Stimulated activated effector memory CD8-positive, alpha-beta T cell treated with anti-CD3 and anti-CD28 coated beads, Interleukin-12 subunit alpha, Interleukin-12 subunit beta, amount 100 ng/mL, for 72 hours (primary cell): Measurements from ENCODE around the gene LILRB3.
"Not testable (repeated sequence)": the region's sequence is repeated elsewhere in the genome, so short reads cannot be mapped to it uniquely, and the experiment has no call there.

Experiments used
- ATAC-seq: fragments of 150-1000 bp; cut with Tn5 transposase; 2 replicates; pipeline ENCODE4 v1.10.0; 2021
- DNase-seq, 2 donors: peaks; one replicate each; pipeline ENCODE4 v3.0.0; 2021 to 2022; ENCODE audit warnings: low spot score in 2 of 2
- H3K27ac Mint-ChIP-seq: one replicate; pipeline ENCODE4 v1.8.0; 2022; ENCODE audit warnings: mild to moderate bottlenecking, mixed read lengths
- H3K36me3 Mint-ChIP-seq: one replicate; pipeline ENCODE4 v1.8.0; 2022; ENCODE audit warnings: mild to moderate bottlenecking, mixed read lengths
- H3K4me1 Mint-ChIP-seq: one replicate; pipeline ENCODE4 v1.8.0; 2022; ENCODE audit warnings: mixed read lengths
- H3K4me3 Mint-ChIP-seq: one replicate; pipeline ENCODE4 v1.8.0; 2022; ENCODE audit warnings: mild to moderate bottlenecking, mixed read lengths
- H3K9me3 Mint-ChIP-seq: one replicate; pipeline ENCODE4 v1.8.0; 2022; ENCODE audit warnings: mixed read lengths

Gene LILRB3

DNA sequence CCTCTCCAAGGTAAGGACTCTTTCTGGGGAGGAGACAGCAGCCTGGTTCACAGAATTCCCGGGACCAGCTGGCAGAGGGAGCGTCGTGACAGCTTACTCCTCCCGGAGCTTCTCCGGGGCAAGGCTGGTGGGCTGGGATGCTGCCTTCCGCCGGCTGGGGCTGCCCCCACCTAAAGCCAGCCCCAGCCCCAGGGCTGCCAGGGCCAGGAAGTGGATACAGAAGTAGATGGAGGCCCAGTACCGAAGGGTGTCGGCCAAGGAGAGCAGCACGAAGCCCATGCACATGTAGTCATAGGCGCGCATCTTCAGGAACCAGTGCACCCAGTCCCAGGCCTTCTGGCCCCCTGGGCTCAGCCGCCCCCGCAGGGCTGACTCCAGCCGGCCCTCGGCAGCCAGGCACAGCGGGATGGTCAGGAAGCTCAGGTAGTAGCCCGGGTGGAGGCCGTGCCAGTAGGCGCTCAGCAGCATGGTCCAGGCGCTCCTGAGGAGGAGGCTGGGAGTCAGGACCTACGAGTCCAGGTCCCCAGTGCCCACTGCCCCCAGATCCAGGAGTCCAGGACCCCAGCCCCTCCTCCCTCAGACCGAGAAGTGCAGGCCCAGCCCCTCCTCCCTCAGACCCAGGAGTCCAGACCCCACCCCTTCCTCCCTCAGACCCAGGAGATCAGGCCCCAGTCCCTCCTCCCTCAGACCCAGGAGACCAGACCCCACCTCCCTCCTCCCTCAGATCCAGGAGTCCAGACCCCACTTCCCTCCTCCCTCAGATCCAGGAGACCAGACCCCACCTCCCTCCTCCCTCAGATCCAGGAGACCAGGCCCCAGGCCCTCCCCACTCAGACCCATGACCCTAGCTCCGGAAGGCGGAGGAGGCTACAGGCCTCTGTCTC, 48.6 kb downstream of the LILRB3 start:
- Mint-ChIP-seq H3K4me1 (peaks cover 5% of the 10 kb centered on the region), H3K27ac (peak overlapping the region; percentile 63), H3K36me3 (peaks cover 50% of the 10 kb centered on the region), H3K9me3 (no peaks in the 10 kb centered on the region), H3K4me3 (no peak overlapping the region)
- no peak for ATAC-seq
- DNase-seq, result no peak

GRCh38 chr19:54173359-54173699, 49.5 kb downstream of the LILRB3 start:
- Mint-ChIP-seq H3K36me3 (peaks cover 42% of the 10 kb centered on the region), H3K4me1 (peaks cover 7% of the 10 kb centered on the region), H3K4me3 (no peak overlapping the region), H3K9me3 (no peaks in the 10 kb centered on the region), H3K27ac (no peak overlapping the region)
- ATAC-seq, result no peak
- no peak for DNase-seq

DNA sequence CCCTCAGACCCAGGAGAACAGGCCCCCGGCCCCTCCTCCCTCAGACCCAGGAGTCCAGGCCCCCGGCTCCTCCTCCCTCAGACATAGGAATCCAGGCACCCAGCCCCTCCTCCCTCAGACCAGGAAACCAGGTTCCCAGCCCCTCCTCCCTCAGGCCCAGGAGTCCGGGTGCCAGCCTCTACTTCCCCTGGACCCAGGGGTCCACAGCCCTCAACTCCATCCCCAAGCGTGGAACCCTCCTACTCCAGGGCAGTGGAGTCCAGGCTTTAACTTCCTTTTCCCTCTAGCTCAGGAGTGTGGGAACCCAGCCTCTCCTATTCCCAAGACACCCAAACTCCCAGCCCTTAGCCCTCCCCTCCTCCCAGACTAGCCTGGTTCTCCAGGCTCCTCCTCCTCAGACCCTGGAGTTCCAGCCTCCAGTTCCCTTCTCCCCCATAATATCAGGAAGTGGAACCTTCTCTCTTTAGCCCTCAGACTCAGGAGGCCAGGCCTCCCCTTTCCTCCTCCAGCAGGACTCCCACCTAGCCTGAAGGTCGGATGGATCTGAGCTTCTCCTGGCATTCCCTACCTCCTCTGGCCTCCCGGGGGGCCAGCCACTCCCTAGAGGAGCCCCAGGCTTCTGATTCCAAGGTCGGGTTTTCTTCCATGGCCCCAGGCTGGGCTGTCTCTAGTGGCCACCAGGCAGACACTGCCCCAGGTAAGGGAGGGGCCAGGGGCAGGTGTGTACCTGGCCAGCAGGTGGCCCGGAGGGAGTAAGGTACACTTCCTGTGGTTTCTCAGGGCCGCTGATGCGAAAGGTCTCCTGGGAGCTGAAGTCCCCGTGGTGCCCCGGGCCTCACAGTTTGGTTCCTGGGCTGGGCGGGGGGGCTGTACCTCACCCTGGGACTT, 50.1 kb downstream of the LILRB3 start, which contains the start of gene TMC4:
TMC4 (minus strand) TSS at position 690 of the 888 bp plus-strand sequence; CDS start at position 647, 43 bp downstream.
- ATAC-seq, result no peak
- H3K4me3 Mint-ChIP-seq, result no peak within 1 kb of the TSS
- H3K4me1 Mint-ChIP-seq, result peaks cover 11% of the 10 kb centered on the region
- H3K27ac Mint-ChIP-seq, result peak within 1 kb of the TSS; percentile 48
- no peak for DNase-seq
- no peaks in the 10 kb centered on the region for H3K9me3 Mint-ChIP-seq
- H3K36me3 Mint-ChIP-seq, result peaks cover 36% of the 10 kb centered on the region

GRCh38 chr19:54171736-54172431, 50.9 kb downstream of the LILRB3 start:
- not testable (repeated sequence) for ATAC-seq, DNase-seq
- H3K27ac Mint-ChIP-seq, result peak overlapping the region; percentile 27

GRCh38 chr19:54169149-54169740, 53.6 kb downstream of the LILRB3 start:
- DNase-seq (no peak), ATAC-seq (no peak)
- Mint-ChIP-seq H3K4me3 (no peak overlapping the region), H3K27ac (peak overlapping the region; percentile 48), H3K36me3 (peaks cover 12% of the 10 kb centered on the region), H3K9me3 (no peaks in the 10 kb centered on the region), H3K4me1 (peaks cover 21% of the 10 kb centered on the region)

More at GRCh38 chr19:54171736-54172431, 50.9 kb downstream of the LILRB3 start:
- H3K9me3 Mint-ChIP-seq, H3K4me3 Mint-ChIP-seq: not testable (repeated sequence)
- peaks cover 11% of the 10 kb centered on the region for H3K4me1 Mint-ChIP-seq
- H3K36me3 Mint-ChIP-seq, result peaks cover 30% of the 10 kb centered on the region

DNA sequence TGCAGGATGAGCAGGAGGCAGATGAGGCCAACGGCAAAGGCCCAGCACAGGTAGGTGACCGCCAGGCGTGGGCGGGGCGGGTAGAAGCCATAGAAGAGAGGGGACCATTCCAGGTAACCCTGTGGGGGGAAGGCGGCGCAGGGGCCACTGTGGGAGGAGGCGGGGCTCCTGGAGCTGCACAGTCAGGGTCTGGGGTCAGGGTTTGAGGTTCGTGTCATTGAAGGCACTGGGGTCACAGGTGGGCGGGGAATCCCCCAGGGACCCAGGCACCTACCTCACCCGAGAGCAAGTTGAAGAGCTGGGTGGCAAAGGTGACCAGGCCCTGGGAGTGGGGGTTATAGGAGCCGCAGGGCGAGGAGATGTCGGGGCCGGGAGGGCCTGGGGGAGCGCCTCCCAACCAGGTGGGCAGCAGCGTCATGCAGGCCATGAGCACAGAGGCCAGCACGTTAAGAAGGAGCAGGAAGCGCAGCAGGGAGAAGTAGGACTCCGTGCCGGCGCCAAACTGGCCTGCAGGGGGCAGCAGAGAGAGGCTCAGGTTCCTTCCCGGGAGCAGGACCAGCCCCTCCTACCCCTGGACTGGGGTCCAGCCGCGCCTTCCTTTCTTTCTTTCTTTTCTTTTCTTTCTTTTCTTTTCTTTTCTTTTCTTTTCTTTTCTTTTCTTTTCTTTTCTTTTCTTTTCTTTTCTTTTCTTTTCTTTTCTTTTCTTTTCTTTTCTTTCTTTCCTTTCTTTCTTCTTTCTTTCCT, 54.5 kb downstream of the LILRB3 start:
- peak overlapping the region; percentile 19 for H3K4me3 Mint-ChIP-seq
- peaks cover 12% of the 10 kb centered on the region for H3K36me3 Mint-ChIP-seq
- DNase-seq, result peak; percentile 95
- H3K9me3 Mint-ChIP-seq, result no peaks in the 10 kb centered on the region
- peaks cover 26% of the 10 kb centered on the region for H3K4me1 Mint-ChIP-seq
- H3K27ac Mint-ChIP-seq, result no peak overlapping the region
- ATAC-seq, result peak; percentile 89
